ENCODE results near the gene MED17.

The MED17 gene

DNA sequence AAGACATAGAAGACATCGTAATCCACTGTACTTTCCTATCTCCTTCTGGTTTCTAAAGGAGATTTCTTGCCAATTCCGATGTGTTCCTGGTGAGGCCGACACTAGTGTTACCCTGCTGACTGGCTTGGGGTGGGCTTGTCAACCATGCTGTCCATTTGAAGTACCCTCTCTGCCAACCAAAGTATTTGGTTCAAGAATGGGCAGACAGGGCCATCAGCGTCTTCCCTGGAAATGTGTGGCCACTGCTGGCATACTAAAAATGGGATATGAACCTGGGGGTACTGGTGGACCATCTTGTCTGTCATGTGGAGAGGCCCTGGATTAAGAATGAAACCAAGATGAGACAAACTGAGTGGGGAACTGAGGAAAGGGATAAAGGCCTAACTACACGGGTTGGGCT, 68.2 kb downstream of the MED17 start:
- DNase-seq: no peak

DNA sequence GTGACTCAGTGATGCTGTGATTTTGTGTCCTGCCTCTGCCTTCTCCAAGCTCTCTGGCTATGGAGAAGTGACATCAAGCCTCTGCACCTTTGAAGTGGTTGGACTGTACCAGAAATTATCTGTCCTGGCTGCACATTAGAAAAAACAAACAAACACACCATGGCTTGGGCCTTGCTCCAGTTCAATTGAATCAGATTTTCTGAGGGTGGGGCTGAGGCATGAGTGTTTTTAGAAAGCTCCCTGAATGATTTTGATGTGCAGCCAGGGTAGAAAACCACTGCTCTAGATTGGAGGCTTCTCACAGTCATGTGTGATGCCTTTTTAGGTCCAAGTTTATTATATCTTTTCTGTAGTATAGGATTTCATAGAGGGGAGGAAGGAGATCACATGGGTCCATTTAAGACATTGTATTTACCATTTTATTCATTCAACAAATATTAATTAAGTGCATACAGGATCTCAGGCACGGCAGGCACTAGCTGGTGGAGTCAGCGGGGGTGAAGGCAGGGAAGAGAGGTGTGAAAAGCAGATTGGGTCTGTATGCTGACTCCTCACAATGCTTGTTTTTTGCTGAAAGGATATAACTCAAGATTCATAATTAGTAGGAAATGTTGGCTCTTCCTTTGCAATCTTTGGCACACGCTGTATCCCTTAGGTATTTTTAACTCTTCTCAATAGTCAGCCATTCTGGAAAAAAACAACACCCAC, 73.5 kb downstream of the MED17 start:
- no peak for DNase-seq

GRCh38 chr11:93858121-93858775, 74.2 kb downstream of the MED17 start:
- DNase-seq: no peak

GRCh38 chr11:93861808-93862207, 77.7 kb downstream of the MED17 start:
- DNase-seq: no peak

All from RPMI8226 (cell line).